Measurements from ENCODE around the gene BLVRA. TPM values are rescaled to one million over a fixed set of nuclear protein-coding genes. Genes with fewer than 3 reads are reported as not detected.
"Not testable (repeated sequence)": the region's sequence is repeated elsewhere in the genome, so short reads cannot be mapped to it uniquely, and the experiment has no call there.

The BLVRA gene
- total RNA-seq (2014; rRNA removed; shearing (Covaris generic)) = not detected in 2 replicates
- total RNA-seq (2022) = 0.70 and 0.91 TPM in 2 replicates
- Bru-seq, nascent RNA = percentile 17 among the genes with signal in this experiment
- BruChase-seq, experiment 1, labeled RNA remaining after a 6-hour chase = percentile 10 among the genes with signal in this experiment
- BruChase-seq, experiment 2, labeled RNA remaining after a 2-hour chase = percentile 12 among the genes with signal in this experiment
- long read RNA-seq, partial matches to known transcripts = 0 of 3 reads
- long read RNA-seq, other reads (novel, unspliced or antisense) = 1 of 3 reads

- peak within 1 kb of the TSS; percentile 27; the same call in 1 of the 2 replicates for H2AFZ ChIP-seq (ENCODE audit: low read length)
- no peaks in the 10 kb centered on the region for H4K20me1 ChIP-seq (ENCODE audit: insufficient read depth, low read length)
- H3K36me3 ChIP-seq (ENCODE audit: insufficient read depth, low read length) = no peaks in the 10 kb centered on the region
- H3K9me3 ChIP-seq (ENCODE audit: low read length) = no peaks in the 10 kb centered on the region
- no peak within 1 kb of the TSS for H3K27ac ChIP-seq (ENCODE audit: low read depth, low read length, poor library complexity, severe bottlenecking)
- H3K9me2 ChIP-seq (ENCODE audit: insufficient read depth, low read length) = no peaks in the 10 kb centered on the region
- no TSS peak for BruUV-seq (replicated peaks)
- POLR2A ChIA-PET = interaction anchor here (0.6 kb wide), 1 partner anchor 176 kb away, joined by 3 read pairs; no protein-coding TSS in a partner anchor
- intact Hi-C loops (cut with micrococcal nuclease; ENCODE audit: unreplicated experiment) = no loop called here
- H3K4me2 ChIP-seq (ENCODE audit: low read length) = peak within 1 kb of the TSS; percentile 69
- CTCF ChIA-PET (ENCODE audit: unreplicated experiment) = no interaction called here
- no peak for DNase-seq (ENCODE audit: low spot score)
- TF ChIP-seq EZH2phosphoT487 (IDR thresholded peaks at IDR 0.05; ENCODE audit: borderline replicate concordance, low read depth, low read length) (no peak), CTCF (conservative IDR thresholded peaks at IDR 0.05; ENCODE audit: low read length) (no peak)
- no peaks in the 10 kb centered on the region for H3K79me2 ChIP-seq (ENCODE audit: insufficient read depth, low read depth, low read length)
- peak within 1 kb of the TSS; percentile 61 for H3K4me3 ChIP-seq (ENCODE audit: low read depth, low read length, poor library complexity, severe bottlenecking)
- no peaks in the 10 kb centered on the region for H3K4me1 ChIP-seq (ENCODE audit: insufficient read depth, low read length, poor library complexity, severe bottlenecking)
These were observed at the start of gene BLVRA for GRCh38 chr7:43758029-43758821. TSS of gene BLVRA (plus strand) at chr7:43758680. CDS start at chr7:43771159, 12,479 bp downstream.

GRCh38 chr7:43711503-43711902 is 47.0 kb upstream of the BLVRA start:
- DNase-seq (ENCODE audit: low spot score) = no peak
- POLR2A ChIA-PET = interaction anchor here (0.7 kb wide), 1 partner anchor 147 kb away, joined by 4 read pairs; no protein-coding TSS in a partner anchor
- H3K36me3 ChIP-seq (ENCODE audit: insufficient read depth, low read length) = peaks cover 30% of the 10 kb centered on the region
- H3K79me2 ChIP-seq (ENCODE audit: insufficient read depth, low read depth, low read length) = peaks cover 46% of the 10 kb centered on the region
- BruUV-seq (replicated peaks) = no TSS peak
- intact Hi-C loops (cut with micrococcal nuclease; ENCODE audit: unreplicated experiment) = no loop called here
- H3K27ac ChIP-seq (ENCODE audit: low read depth, low read length, poor library complexity, severe bottlenecking) = no peak overlapping the region
- no peaks in the 10 kb centered on the region for H3K9me2 ChIP-seq (ENCODE audit: insufficient read depth, low read length)
- no peaks in the 10 kb centered on the region for H4K20me1 ChIP-seq (ENCODE audit: insufficient read depth, low read length)
- no peaks in the 10 kb centered on the region for H3K4me1 ChIP-seq (ENCODE audit: insufficient read depth, low read length, poor library complexity, severe bottlenecking)
- CTCF ChIA-PET (ENCODE audit: unreplicated experiment) = no interaction called here
- peaks cover 8% of the 10 kb centered on the region; the same call in 1 of the 2 replicates for H3K9me3 ChIP-seq (ENCODE audit: low read length)
- no peak overlapping the region for H3K4me2 ChIP-seq (ENCODE audit: low read length)
- H2AFZ ChIP-seq (ENCODE audit: low read length) = no peak overlapping the region
- TF ChIP-seq CTCF (conservative IDR thresholded peaks at IDR 0.05; ENCODE audit: low read length) = no peak
- no peak for TF ChIP-seq EZH2phosphoT487 (IDR thresholded peaks at IDR 0.05; ENCODE audit: borderline replicate concordance, low read depth, low read length)
- no peak overlapping the region for H3K4me3 ChIP-seq (ENCODE audit: low read depth, low read length, poor library complexity, severe bottlenecking)

DNA sequence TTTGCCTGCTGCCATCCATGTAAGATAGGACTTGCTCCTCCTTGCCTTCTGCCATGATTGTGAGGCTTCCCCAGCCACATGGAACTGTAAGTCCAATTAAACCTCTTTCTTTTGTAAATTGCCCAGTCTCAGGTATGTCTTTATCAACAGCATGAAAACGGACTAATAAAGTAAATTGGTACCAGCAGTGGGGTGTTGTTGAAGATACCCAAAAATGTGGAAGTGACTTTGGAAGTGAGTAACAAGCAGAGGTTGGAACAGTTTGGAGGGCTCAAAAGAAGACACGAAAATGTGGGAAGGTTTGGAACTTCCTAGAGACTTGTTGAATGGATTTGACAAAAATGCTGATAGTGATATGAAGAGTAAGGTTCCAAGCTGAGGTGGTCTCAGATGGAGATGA is 42.5 kb upstream of the BLVRA start:
- H3K4me2 ChIP-seq (ENCODE audit: low read length); DNase-seq (ENCODE audit: low spot score); CTCF ChIA-PET (ENCODE audit: unreplicated experiment); H3K9me3 ChIP-seq (ENCODE audit: low read length); H3K9me2 ChIP-seq (ENCODE audit: insufficient read depth, low read length); H3K27ac ChIP-seq (ENCODE audit: low read depth, low read length, poor library complexity, severe bottlenecking); H4K20me1 ChIP-seq (ENCODE audit: insufficient read depth, low read length); H2AFZ ChIP-seq (ENCODE audit: low read length); H3K4me3 ChIP-seq (ENCODE audit: low read depth, low read length, poor library complexity, severe bottlenecking); BruUV-seq (replicated peaks); H3K4me1 ChIP-seq (ENCODE audit: insufficient read depth, low read length, poor library complexity, severe bottlenecking); intact Hi-C loops (cut with micrococcal nuclease; ENCODE audit: unreplicated experiment): not testable (repeated sequence)
- POLR2A ChIA-PET = interaction anchor here (0.6 to 1.1 kb wide), 2 partner anchors 134 to 277 kb away, joined by 3 read pairs; no protein-coding TSS in a partner anchor
- Histone ChIP-seq H3K36me3 (ENCODE audit: insufficient read depth, low read length) (peaks cover 31% of the 10 kb centered on the region), H3K79me2 (ENCODE audit: insufficient read depth, low read depth, low read length) (peaks cover 42% of the 10 kb centered on the region)

All from OCI-LY7 (cell line).